ENCODE data around the gene THSD7A.

GRCh38 chr7:11478426-11478825, 353.6 kb downstream of the THSD7A start:
- no peak for TF ChIP-seq CTCF (IDR thresholded peaks at IDR 0.05; ENCODE audit: low read length)
- TF ChIP-seq EZH2phosphoT487 (IDR thresholded peaks at IDR 0.05; ENCODE audit: low read length), result no peak
